GM12873 (cell line): ENCODE measurements around the gene VGLL3.

Experiments
- TF ChIP-seq, protein P1 (sequence below): IDR thresholded peaks from 2 replicates; pipeline ENCODE4 v1.5.1; 2012; ENCODE audit warnings: low read depth, mild to moderate bottlenecking, moderate library complexity, low read length, control low read depth; ENCODE audit not compliant: insufficient read depth; ENCODE audit errors: missing control alignments

Gene VGLL3

DNA sequence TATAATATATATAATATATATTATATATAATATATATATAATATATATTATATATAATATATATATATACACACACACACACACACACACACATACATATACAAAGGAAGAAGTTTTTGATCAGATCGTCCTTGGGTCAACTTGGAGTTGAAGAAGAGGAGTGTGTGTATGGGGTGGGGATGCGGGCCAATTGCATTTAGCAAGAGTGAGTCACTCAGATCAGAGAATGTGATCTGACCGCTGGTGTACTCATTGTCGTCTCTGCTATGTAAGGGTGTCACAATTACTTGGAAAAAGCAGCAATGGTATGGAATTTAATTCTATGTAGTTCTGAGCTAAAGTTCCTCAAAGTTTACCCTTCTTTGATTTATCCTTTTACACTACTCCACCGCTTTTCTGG is 4.6 kb upstream of the VGLL3 start:
- TF ChIP-seq, protein P1, sequence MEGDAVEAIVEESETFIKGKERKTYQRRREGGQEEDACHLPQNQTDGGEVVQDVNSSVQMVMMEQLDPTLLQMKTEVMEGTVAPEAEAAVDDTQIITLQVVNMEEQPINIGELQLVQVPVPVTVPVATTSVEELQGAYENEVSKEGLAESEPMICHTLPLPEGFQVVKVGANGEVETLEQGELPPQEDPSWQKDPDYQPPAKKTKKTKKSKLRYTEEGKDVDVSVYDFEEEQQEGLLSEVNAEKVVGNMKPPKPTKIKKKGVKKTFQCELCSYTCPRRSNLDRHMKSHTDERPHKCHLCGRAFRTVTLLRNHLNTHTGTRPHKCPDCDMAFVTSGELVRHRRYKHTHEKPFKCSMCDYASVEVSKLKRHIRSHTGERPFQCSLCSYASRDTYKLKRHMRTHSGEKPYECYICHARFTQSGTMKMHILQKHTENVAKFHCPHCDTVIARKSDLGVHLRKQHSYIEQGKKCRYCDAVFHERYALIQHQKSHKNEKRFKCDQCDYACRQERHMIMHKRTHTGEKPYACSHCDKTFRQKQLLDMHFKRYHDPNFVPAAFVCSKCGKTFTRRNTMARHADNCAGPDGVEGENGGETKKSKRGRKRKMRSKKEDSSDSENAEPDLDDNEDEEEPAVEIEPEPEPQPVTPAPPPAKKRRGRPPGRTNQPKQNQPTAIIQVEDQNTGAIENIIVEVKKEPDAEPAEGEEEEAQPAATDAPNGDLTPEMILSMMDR = no peak

GRCh38 chr3:86993704-86994103 is 2.8 kb upstream of the VGLL3 start:
- TF ChIP-seq, protein P1 = no peak

DNA sequence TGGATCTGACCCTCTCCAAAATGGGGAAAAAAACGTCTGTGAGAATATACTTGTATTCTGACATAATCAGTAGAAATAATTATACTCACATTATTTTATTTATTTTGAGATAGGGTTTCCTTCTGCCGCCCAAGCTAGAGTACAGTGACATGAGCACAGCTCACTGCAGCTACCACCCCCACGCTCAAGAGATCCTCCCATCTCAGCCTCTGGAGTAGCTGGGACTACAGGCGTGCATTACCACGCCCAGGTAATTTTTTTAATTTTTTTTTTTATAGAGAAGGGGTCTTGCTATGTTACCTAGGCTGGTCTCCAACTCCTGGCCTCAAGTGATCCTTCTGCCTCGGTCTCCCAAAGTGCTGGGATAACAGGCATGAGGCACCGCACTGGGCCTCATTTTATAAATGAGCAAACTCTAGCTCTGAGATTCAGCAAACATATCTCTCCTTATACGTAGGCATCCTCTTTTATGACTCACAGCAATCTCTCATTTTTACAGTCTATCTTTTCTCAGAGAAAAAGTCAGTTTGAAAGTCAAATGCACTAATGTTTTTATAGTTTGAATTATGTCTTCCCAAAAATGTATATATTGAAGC is 989 bp upstream of the VGLL3 start:
- TF ChIP-seq, protein P1 = no peak

GRCh38 chr3:86991482-86991815 is 500 bp upstream of the VGLL3 start:
- TF ChIP-seq, protein P1 = no peak

- TF ChIP-seq, protein P1 = no peak
These were observed 776 bp downstream of the VGLL3 start for GRCh38 chr3:86990012-86990733.

- TF ChIP-seq, protein P1 = no peak
These were observed 1.3 kb downstream of the VGLL3 start for GRCh38 chr3:86989611-86990010.

- TF ChIP-seq, protein P1 = no peak
These were observed 1.9 kb downstream of the VGLL3 start for GRCh38 chr3:86989006-86989405.
